GM19238 (cell line): ENCODE measurements around the gene WDR27.
"Not testable (repeated sequence)": the region's sequence is repeated elsewhere in the genome, so short reads cannot be mapped to it uniquely, and the experiment has no call there.

ENCODE experiments used
- DNase-seq: peaks from one replicate; pipeline ENCODE4 v3.0.0; 2011; ENCODE audit warnings: low spot score; ENCODE audit not compliant: insufficient read length

Gene WDR27

DNA sequence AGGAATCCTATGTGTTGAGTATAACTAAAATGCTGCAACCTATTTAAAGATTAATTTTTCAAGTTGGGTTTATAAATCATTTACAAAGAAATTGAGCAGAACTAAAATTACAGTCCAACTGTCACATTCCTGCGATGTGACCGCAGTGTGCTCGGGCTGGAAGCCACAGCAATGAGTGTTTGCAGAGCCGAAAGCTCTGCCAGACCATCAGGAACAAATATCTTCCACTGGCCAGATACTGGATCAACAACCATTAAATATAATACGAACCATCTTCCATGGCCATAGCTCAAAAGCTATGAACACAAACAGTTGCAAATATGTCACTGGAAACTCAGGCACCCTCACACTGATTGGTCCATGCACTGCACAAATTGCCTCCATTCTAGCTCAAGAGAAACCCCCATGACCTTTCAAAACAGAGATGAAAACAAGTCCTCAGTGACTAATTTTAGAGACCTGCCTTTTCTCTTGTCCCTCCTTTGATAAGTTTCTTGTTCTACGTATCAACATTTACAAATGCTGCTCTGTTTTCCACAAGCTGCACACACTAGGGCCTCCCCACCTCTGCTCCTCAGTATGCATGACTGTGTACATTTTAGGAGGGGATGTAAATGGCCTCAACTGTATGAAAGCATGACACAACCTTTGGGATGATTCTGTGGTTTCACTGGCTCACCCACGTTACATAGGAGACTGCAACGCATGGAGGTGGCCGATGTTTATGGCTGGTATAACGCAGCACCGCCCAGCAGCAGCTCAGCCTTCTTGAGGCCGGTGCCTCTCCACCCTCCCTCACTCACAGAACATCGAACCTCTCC is 171.7 kb downstream of the WDR27 start:
- DNase-seq, result no peak

DNA sequence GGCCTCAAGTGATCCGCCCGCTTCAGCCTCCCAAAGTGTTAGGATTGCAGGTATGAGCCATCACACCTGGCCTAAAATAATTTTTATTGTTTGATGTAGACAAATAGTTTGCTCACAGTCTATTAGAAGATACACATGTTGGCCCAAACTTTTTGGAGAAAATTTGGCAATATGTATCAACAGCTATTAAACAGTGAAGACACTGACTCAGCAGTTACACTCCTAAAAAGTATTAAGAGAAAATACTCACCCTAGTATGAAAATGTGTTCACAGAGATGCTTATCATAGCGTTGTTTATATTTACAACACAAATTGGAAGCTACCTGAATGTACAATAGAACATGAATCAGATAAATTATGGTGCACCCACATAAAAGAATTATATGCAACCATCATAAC is 173.1 kb downstream of the WDR27 start:
- no peak for DNase-seq

DNA sequence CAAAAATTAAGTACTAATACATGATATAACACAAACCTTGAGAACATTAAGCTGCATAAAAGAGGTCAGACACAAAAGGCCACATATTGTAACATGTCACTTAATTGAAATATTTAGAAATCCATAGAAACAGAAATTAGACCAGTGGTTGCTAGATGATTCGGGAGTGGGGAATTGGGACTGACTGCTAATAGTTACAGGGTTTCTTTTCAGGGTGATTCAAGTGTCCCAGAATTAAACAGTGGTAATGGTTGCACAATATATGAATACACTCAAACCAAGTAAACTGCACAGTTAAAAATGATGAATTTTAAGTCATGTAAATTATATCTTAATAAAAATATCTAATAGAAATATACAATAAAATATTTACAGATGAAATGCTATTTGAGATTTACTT is 174.5 kb downstream of the WDR27 start:
- no peak for DNase-seq

DNA sequence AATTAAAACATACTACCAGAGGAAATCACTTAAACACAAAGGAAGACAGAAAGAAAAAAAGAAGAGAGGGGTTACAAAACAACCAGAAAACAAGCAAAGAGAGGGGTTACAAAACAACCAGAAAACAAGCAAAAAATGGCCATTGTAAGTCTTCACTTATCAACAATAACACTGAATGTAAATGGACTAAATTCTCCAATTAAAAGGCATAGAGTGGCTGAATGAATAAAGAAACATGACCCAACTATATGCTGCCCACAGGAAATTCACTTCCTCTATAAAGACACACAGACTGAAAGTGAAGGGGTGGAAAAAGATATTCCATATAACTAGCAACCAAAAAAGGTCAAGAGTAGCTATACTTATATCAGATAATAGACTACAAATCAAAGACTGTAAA is 180.0 kb downstream of the WDR27 start:
- no peak for DNase-seq

DNA sequence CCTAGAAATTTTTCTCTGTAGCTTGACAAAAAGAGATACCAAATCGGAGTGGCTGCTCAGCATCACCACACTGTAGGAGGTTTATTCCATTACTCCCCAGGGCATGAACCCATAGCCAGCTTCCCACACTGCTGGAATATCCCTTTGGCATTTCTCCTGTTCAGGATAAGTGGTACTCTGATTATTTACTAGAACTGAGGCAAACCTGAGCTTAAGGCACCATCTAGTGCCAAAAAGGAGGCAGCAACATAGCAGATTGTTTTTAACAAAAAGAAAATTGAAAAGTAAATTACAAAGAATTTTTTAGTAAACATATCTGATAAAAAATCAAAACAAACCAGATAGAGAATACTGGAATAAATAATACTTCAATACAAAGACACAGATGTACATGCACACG is 181.7 kb downstream of the WDR27 start:
- no peak for DNase-seq

DNA sequence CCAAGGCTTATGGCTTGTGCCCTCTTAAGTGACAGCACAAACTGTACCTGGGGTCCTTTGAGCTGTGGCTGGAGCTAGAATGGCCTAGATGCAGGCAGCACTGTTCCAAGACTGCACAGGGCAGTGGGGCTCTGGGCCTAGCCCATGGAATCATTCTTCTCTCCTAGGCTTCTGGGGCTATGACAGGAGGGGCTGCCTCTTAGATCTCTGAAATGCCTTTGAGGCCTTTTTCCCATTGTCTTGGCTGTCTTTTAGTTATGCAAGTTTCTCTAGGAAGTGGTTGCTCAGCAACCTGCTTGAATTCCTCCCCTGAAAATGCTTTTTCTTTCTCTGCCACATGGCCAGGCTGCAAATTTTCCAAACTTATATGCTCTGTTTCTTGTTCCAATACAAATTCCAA is 183.4 kb downstream of the WDR27 start:
- no peak for DNase-seq

DNA sequence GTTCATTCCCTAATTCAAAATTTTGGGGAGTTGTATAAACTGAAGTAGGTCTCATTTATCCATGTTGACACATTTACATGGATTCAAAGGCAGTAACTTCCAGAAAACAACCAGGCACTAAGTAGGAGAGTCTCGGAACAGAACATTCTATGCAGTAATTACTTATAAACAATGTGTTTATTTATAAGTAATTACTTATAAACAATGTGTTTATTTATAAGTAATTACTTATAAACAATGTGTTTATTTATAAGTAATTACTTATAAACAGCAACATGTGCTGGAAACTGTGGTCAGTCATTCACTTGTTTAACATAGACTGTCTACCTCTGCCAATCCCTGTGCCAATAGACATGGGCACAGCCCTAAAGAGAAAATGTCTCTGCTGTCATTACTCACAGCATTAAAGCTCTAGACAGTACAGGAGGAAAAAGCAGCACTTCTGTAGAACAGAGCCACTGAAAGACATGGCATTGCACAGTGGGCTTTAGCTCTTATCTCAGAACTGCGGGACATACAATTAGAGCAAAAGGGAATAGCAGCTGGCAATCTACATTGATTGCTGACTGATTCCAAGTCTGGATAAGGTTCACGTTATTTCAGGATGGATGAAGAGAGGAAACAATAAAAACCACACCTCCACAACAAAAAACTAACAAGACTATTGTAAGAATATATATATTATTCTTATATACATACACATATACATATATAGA is 188.2 kb downstream of the WDR27 start:
- no peak for DNase-seq

DNA sequence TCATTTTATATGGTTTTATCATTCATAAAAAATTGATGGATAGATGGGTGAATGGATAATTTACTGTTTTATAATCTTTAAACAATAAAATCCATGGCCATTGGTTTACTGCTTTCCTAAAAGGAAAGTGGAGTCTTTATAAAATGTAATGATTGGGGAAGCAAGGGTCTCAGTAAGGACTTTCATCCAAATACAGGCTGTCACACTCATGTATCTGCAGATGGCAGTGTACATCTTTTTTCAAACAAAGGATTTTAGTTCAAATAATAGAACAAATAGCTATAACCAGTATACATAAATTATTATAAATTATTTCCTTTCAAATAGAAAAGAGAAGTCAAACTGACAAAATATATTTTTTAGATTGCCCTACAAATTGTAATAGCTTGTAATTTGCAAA is 190.0 kb downstream of the WDR27 start:
- DNase-seq, result not testable (repeated sequence)

DNA sequence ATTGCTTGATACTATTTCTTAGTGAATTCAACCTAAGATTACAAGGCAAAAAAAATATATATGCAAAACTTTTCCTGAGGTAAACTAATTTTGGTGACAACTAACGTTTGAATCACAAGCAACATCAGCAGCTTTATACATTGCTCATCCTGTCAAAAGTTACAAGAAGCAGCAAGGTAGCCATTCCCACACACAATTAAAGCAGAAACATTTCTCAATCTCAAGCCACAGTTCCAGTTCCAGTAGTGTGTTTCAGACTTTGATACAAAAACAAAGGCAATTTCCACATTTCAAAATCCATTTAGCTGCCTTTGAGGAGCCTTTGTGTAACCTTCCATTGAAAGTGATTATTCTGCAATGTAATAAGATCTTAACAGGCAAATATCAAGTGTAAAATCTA is 191.0 kb downstream of the WDR27 start:
- DNase-seq, result no peak

DNA sequence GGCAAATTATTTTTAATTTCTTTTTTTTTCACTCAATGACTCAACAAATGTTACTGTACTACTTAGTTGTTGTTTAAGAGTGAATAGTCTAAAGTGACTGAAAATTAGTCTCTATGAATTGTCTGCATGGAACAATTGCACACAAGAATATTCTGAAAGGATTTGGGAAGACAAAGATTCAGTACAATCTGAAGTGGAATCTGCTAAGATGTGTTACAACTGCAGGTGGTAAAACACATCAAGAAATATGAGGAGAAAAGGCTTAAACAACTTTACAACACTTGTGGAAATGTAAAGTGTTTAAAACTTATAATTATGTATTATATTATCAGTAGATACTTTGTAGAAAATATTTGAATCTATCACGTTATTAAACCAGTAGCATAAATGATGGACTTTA is 193.4 kb downstream of the WDR27 start:
- DNase-seq, result no peak

DNA sequence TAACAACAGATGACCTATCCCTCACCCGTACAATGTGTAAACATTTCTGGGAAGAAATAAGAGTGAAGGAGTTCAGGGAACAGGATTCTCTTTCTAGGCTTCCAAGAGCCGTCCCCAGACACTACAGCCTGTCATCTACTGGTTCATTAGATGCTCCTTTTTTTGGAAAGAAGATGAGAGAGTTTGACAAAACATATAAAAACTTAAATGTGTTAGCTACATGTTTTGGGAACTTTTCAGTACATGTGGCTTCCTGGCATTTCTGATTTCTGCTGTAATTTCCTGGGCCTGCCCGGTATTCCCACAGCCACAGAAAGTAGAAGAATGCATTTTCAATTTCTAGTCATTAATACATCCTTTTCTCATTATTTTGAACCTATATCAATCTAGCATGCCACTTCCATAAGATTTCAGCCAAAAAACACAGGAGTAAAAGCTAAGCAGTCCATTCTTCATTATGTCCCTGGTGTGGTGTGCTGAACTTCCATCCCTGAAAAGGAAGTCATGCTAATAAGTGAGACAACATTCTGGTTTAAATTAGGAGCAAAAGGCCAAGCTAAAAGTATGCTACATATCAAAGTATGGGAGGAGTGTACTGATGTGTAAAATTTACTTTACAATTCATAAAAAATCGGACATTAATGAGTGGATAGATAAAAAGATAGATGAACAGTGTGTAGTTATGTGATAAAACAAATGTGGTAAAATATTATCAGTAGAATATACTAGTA is 198.2 kb downstream of the WDR27 start:
- DNase-seq, result no peak

DNA sequence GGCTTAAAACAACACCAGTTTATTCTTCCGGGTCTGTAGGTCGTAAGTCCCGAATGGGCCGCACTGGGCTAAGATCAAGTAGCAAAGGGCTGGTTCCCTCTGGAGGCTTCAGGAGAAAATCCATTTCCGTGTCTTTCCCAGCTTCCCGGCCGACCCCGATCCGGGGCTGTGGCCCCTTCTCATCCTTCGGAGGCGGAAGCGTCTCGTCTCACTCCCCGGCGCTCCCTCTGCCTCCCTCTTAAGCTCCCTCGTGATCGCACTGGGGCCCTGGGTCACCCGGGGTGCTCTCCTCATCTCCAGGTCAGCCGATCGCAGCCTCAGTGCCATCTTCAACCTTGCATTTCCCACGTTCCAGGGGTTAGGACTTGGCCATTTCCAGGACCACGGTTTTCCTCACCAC is 199.4 kb downstream of the WDR27 start:
- DNase-seq, result no peak

DNA sequence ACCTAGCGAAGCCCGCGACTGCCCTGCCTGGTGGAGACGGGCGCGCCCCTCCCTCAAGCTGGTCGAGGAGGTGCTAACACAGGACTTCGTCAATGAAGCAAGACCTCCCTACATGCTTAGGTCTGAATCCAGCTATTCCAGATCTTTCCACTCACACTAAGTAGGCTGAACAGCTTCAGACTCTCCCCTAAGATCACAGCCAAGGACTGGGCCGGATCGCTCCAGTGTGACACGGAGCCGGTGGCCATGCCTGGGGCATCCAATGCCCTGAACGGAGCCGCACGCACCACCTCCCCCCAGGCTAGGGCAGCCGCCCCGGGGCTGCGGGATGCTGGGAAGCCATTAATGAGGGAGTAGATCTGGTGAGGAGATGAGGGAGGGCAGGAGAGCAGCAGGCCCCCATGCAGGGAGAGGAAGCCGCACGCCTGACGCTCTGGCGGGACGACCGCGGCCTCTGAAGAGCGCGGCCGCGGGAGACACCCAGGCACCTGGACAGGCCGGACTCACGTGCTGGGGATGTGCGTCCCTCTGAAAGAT is 200.0 kb downstream of the WDR27 start:
- no peak for DNase-seq

DNA sequence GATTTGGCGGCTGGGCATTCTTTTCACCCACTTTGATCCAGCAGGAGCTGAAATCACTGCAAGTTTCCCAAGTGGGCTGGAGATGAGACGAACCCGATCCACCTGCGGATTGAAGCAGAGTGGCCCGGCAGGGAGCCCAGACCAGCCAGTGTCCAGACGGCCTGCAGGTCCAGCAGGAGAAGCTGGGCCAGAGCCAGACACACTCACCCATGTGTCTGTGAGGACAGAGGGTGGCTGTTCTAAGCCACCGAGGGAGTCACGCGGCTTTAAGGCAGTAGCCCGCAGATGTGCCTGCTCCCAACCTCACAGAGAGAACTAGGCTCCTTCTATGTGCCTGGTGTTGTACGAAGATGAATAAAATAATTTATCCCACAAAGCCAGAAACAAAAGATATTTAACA is 200.7 kb downstream of the WDR27 start:
- DNase-seq, result no peak

DNA sequence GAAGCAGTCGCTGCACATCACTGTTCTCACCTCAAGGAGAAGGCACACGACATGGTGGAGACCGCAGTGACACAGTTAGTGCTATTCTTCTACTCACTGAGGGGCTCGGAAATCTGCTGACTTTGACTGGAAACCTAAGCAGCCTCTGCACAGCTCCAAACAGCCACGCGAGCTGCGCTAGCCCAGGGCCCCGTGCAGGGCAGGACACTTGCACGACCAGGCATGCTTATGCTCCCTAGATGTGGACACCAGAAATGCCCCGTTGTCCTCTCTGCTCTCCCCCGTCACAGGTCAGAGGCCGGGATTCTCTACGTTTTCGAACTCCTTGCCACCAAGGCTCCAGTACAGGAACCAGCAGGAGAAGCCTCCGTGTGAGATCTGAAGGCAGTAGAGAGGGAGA is 201.1 kb downstream of the WDR27 start:
- no peak for DNase-seq

DNA sequence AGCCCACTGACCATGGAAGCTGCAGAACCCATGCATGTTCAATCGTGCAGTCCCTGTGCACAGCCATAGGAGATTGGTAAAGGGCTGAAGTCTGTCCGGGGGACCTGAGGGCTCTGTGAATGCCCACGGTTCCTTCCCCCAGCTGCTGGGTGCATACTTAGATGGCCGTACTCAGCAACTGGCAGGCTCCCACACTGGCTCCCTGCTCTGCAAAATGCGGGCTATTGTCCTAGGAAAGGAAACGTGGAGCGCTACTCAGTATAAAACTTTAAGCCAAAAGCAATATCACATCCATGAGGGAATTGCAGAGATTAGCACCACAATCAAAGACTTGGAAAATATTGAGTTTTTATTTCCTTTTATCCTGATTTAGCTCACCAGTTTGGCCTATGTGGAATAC is 202.0 kb downstream of the WDR27 start:
- no peak for DNase-seq

DNA sequence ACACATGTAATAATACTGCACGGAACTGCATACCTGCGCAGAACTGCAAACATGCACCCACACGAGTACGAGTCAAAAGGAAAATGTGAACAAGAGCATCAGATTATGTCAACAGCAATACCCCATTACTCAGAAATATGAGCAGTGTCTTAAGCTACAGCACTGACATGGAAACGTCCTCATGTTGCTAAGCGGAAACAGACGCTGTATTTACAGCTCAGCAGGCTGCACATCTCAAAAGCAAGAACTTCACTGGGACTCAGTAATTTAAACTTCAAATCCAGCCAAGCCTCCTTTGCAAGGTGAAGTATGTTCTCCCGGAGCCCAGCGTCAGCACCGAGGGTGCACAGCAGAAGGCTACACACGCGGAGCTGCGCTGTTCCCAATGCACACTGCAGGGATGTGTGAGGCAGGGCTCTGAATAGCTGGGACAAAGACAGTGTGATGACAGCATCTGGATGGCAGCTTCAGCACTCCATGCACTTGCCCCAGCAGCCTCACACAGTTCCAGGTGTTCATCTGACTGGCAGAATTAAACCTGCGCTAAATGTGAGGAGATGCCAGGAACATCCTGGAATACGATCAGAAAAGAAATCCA is 202.8 kb downstream of the WDR27 start:
- DNase-seq, result no peak

DNA sequence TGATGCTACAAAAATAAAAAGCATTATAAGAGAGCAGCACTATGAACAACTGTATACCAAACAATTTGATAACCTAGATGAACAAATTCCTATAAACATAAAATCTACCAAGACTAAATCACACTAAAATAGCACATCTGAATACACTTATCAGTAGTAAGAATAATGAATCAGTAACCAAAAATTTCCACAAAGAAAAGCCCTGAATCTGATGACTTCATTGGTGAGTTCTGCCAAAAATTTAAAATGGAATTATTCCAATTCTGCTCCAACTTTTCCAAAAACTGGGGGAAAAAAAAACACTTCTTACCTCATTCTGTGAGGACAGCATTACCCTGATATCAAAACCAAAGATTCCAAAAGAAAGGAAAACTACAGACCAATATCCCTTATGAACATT is 206.2 kb downstream of the WDR27 start:
- DNase-seq, result no peak

DNA sequence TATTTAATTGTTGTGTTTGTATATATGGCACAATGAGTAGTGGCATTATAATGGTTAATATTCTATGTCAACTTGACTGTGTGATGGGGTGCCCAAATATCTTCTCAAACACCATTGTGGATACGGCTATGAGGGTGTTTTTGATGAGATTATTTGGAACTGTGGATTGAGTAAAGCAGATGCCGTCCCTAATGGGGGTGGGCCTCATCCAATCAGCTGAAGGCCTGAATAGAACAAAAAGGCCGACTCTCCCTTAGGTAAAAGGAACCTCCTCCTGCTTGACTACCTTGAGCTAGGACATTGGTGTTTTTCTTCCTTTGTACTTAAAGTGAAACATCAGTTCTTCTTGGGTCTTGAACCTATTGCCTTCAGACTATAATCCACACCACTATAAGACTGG is 207.8 kb downstream of the WDR27 start:
- no peak for DNase-seq

DNA sequence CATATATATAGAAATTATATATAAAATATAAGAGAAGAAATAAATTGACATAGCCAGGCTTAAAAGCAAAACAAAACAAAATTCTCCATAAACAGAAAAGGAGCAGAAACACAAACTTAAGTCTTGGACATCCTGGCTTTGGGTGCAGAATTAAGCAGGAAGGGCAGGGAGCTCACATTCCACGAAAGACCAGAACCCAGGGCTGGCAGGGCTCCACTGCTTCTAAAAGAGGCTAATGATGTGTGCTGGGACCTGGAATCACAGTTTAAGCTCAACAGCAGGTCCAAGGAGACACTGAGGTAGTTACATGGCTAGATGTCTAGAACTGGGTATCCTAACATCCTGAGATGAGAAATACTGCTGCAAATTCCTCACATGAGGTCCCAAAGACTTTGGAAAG is 210.3 kb downstream of the WDR27 start:
- no peak for DNase-seq

DNA sequence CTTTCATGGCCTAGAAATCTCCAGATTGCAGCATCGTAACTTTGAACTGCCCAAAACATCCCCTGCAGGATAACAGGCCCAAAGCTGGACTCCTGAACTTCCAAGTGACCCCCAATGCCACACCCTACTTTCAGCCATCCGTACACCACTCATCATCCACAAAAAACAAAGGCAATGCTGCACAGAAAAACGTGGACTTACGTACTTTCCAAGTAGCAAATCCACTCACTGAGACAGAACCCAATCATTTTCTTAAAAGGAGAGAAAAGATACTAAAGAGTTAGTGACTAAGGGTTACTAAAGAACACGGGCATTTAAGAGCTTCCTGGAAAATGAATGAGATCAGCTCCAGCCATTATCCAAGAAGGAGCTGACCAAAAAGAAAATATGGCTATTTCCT is 211.0 kb downstream of the WDR27 start:
- DNase-seq, result no peak

DNA sequence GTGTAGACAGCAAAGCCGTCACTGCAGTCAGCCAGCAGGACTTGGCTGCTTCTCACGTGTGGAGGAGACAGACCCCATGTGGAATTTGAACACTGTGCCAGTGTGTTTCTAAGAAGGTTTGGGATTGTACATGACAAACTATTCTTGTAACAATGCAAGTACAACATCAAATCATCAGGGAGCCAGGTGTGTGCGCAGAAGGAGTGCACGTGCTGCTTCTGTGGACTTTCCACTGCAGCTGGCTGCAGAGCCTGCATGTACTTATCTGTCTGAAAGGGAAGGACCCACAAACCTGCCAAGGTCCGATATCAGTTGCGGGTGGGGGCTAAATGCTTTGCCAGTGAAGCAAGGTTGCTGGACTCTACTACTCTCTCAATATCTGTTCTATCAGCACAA is 211.6 kb downstream of the WDR27 start:
- DNase-seq, result no peak
